ENCODE measurements around the gene ACSF2. TPM values are rescaled to one million over a fixed set of nuclear protein-coding genes. Genes with fewer than 3 reads are reported as not detected.

Gene ACSF2
- total and polyA plus RNA-seq, 2 donors (not counting 3 experiments of a cell fraction or from before 2014, with no cell fraction given) = 33.2 to 37.2 TPM

GRCh38 chr17:50493744-50494143 is 67.7 kb downstream of the ACSF2 start:
- POLR2A ChIA-PET = no interaction called here
- FAIRE-seq = no peak

More at GRCh38 chr17:50493744-50494143, 67.7 kb downstream of the ACSF2 start:
- Histone ChIP-seq H3K36me3 (ENCODE audit: control insufficient read depth in 2 of 2, extremely low read depth in 1 of 2, insufficient read depth in 2 of 2, low read length in 2 of 2) (no peaks in the 10 kb centered on the region), H3K4me1 (ENCODE audit: control insufficient read depth, extremely low read depth, insufficient read depth, low read length) (no peaks in the 10 kb centered on the region), H3K9ac (replicated peaks; ENCODE audit: extremely low read depth, insufficient read depth, low read length) (no peak overlapping the region), H3K27ac (ENCODE audit: insufficient read depth, low read depth, low read length) (no peak overlapping the region), H3K4me3 (replicated peaks in 1 of 3; ENCODE audit: insufficient read depth in 1 of 3, low read depth in 1 of 3, low read length in 3 of 3) (no peak overlapping the region), H2AFZ (ENCODE audit: low read depth, low read length) (no peak overlapping the region), H4K20me1 (replicated peaks; ENCODE audit: control insufficient read depth, extremely low read depth, insufficient read depth, low read length) (no peaks in the 10 kb centered on the region), H3K4me2 (ENCODE audit: insufficient read depth, low read length) (no peak overlapping the region), H3K9me1 (replicated peaks; ENCODE audit: control insufficient read depth, extremely low read depth, insufficient read depth, low read length) (no peaks in the 10 kb centered on the region), H3K27me3 (ENCODE audit: control insufficient read depth in 2 of 2, insufficient read depth in 2 of 2, low read length in 2 of 2) (peaks cover 0 to 2% of the 10 kb centered on the region in 2 experiments), H3K9me3 (replicated peaks; ENCODE audit: control insufficient read depth, insufficient read depth, low read length) (no peaks in the 10 kb centered on the region), H3K79me2 (ENCODE audit: control insufficient read depth, insufficient read depth, low read length) (no peaks in the 10 kb centered on the region)
- intact Hi-C loops (cut with micrococcal nuclease) = no loop called here
- no peak for DNase-seq (ENCODE audit: low read depth, low spot score)
- BruUV-seq (replicated peaks) = no TSS peak
- TF ChIP-seq JUN (IDR thresholded peaks at IDR 0.05; ENCODE audit: borderline replicate concordance, insufficient read depth, insufficient read length, low read depth) (no peak), CTCF (IDR thresholded peaks at IDR 0.05; ENCODE audit: extremely low read depth in 1 of 2, insufficient read depth in 1 of 2, low read depth in 1 of 2, low read length in 2 of 2) (no peak), GATA2 (IDR thresholded peaks at IDR 0.05; ENCODE audit: insufficient read depth, insufficient read length, low read depth, low read length) (no peak), MYC (IDR thresholded peaks at IDR 0.05; ENCODE audit: low read depth, low read length) (no peak), POLR2AphosphoS5 (IDR thresholded peaks at IDR 0.05; ENCODE audit: insufficient read depth, low read depth, low read length) (no peak), EZH2 (IDR thresholded peaks at IDR 0.05; ENCODE audit: borderline replicate concordance, low read depth, low read length, severe bottlenecking) (no peak), POLR2A (IDR thresholded peaks at IDR 0.05; ENCODE audit: low read depth, low read length) (no peak), MAX (IDR thresholded peaks at IDR 0.05; ENCODE audit: insufficient read depth, insufficient read length) (no peak), FOS (IDR thresholded peaks at IDR 0.05; ENCODE audit: borderline replicate concordance, insufficient read depth, low read length) (no peak)
- dilution Hi-C loops (cut with MboI; ENCODE audit: extremely low pct_ligation_motif_present, low sequenced_read_pairs) = no loop called here
- CTCF ChIA-PET = interaction anchor here (1.8 kb wide), 1 partner anchor 9 kb away, joined by 6 read pairs; no protein-coding TSS in a partner anchor

Data from endothelial cell of umbilical vein (primary cell).